ENCODE data around the gene ETDC.

DNA sequence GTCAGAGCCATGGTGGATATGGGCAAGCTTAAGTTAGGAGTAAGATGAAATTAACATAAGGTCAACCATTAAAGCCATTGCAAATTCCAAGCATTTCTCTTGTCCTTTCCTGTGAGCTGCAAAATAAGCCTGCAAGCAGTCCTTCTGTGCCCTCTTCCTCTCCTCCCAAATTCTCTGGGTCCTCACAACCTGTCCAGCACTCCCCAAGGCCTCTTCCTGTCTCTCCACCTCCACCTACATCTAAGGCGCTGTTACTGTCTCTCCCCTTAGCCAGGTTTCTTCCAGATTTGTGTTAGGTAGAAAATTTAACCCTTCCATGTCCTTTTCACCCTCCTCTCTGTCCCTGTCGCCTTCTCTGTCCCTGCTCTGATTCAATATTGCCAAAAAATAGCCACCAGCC lies 22.2 kb downstream of the ETDC start:
- TF ChIP-seq CTCF (IDR thresholded peaks at IDR 0.05) (no peak), POLR2A (IDR thresholded peaks at IDR 0.05) (no peak)

All from adrenal gland (tissue), 5 donors.